ENCODE results near the gene GRIP2. TPM values are rescaled to one million over a fixed set of nuclear protein-coding genes. Genes with fewer than 3 reads are reported as not detected.

Gene GRIP2
- total RNA-seq, 2 donors from 2014 or later = 0.47 to 0.53 TPM

- no peak overlapping the region for H3K27ac ChIP-seq
- H3K27me3 ChIP-seq = no peaks in the 10 kb centered on the region
- H3K36me3 ChIP-seq = no peaks in the 10 kb centered on the region
- TF ChIP-seq, protein P1, sequence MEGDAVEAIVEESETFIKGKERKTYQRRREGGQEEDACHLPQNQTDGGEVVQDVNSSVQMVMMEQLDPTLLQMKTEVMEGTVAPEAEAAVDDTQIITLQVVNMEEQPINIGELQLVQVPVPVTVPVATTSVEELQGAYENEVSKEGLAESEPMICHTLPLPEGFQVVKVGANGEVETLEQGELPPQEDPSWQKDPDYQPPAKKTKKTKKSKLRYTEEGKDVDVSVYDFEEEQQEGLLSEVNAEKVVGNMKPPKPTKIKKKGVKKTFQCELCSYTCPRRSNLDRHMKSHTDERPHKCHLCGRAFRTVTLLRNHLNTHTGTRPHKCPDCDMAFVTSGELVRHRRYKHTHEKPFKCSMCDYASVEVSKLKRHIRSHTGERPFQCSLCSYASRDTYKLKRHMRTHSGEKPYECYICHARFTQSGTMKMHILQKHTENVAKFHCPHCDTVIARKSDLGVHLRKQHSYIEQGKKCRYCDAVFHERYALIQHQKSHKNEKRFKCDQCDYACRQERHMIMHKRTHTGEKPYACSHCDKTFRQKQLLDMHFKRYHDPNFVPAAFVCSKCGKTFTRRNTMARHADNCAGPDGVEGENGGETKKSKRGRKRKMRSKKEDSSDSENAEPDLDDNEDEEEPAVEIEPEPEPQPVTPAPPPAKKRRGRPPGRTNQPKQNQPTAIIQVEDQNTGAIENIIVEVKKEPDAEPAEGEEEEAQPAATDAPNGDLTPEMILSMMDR (IDR thresholded peaks at IDR 0.05) = no peak
- no peak overlapping the region for H3K4me3 ChIP-seq
- no peaks in the 10 kb centered on the region for H3K4me1 ChIP-seq
- H3K9me3 ChIP-seq = no peaks in the 10 kb centered on the region
- no peak overlapping the region for H3K9ac ChIP-seq (ENCODE audit: low read depth in 2 of 2, low read length in 2 of 2)
- DNase-seq = no peak
- intact Hi-C loops (cut with DNase I) = loop anchor here (5.0 kb wide), 1 partner anchor 574 kb away; no protein-coding TSS in a partner anchor
Observed at GRCh38 chr3:14471690-14472089, 68.5 kb downstream of the GRIP2 start.

DNA sequence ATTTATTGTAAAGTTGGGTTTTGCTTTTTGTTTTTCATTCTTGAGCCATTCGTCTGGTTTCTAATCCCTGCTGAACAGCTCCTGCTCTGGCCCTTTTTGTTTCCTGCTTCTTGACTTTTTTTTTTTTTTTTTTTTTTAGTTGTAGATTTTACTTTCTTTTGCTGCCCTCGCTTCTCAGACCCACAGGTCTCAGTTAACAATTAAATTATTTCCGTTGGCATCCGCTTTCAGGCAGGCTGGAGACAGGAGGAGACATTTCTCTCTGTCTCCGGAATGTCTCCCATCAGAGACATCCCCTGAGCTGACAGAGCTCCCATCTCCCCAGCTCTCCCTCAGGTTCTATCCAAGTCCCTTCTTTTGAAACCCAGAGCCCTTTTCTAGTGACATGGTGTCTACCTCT lies 69.1 kb downstream of the GRIP2 start:
- intact Hi-C loops (cut with DNase I) = loop anchor here (5.0 kb wide), 1 partner anchor 574 kb away; no protein-coding TSS in a partner anchor
- H3K9me3 ChIP-seq = no peaks in the 10 kb centered on the region
- no peaks in the 10 kb centered on the region for H3K36me3 ChIP-seq
- no peaks in the 10 kb centered on the region for H3K27me3 ChIP-seq
- no peaks in the 10 kb centered on the region for H3K4me1 ChIP-seq
- H3K9ac ChIP-seq (ENCODE audit: low read depth in 2 of 2, low read length in 2 of 2) = no peak overlapping the region
- no peak for DNase-seq
- no peak overlapping the region for H3K27ac ChIP-seq
- H3K4me3 ChIP-seq = no peak overlapping the region
- TF ChIP-seq, protein P1 (IDR thresholded peaks at IDR 0.05) = no peak

- intact Hi-C loops (cut with DNase I) = loop anchor here (5.0 kb wide), 1 partner anchor 573 kb away; no protein-coding TSS in a partner anchor
- Histone ChIP-seq H3K9ac (ENCODE audit: low read depth in 2 of 2, low read length in 2 of 2) (no peak overlapping the region), H3K9me3 (no peaks in the 10 kb centered on the region), H3K27ac (no peak overlapping the region), H3K4me3 (no peak overlapping the region), H3K36me3 (no peaks in the 10 kb centered on the region), H3K27me3 (no peaks in the 10 kb centered on the region), H3K4me1 (no peaks in the 10 kb centered on the region)
- TF ChIP-seq, protein P1 (IDR thresholded peaks at IDR 0.05) = no peak
- no peak for DNase-seq
Observed at GRCh38 chr3:14470461-14470860, 69.7 kb downstream of the GRIP2 start.

GRCh38 chr3:14468621-14468981 lies 71.5 kb downstream of the GRIP2 start:
- Histone ChIP-seq H3K4me1 (no peaks in the 10 kb centered on the region), H3K9ac (ENCODE audit: low read depth in 2 of 2, low read length in 2 of 2) (no peak overlapping the region), H3K27me3 (no peaks in the 10 kb centered on the region), H3K27ac (no peak overlapping the region), H3K36me3 (no peaks in the 10 kb centered on the region), H3K4me3 (no peak overlapping the region), H3K9me3 (no peaks in the 10 kb centered on the region)
- intact Hi-C loops (cut with DNase I) = loop anchor here (2.0 kb wide), 1 partner anchor 266 kb away; no protein-coding TSS in a partner anchor
- TF ChIP-seq, protein P1 (IDR thresholded peaks at IDR 0.05) = no peak
- no peak for DNase-seq

GRCh38 chr3:14467814-14468620 lies 72.1 kb downstream of the GRIP2 start:
- Histone ChIP-seq H3K4me1 (no peaks in the 10 kb centered on the region), H3K9me3 (no peaks in the 10 kb centered on the region), H3K36me3 (no peaks in the 10 kb centered on the region), H3K4me3 (no peak overlapping the region), H3K27me3 (no peaks in the 10 kb centered on the region), H3K27ac (no peak overlapping the region), H3K9ac (ENCODE audit: low read depth in 2 of 2, low read length in 2 of 2) (no peak overlapping the region)
- peak; percentile 47 for DNase-seq
- TF ChIP-seq, protein P1 (IDR thresholded peaks at IDR 0.05) = peak; percentile 90
- intact Hi-C loops (cut with DNase I) = loop anchor here (2.0 kb wide), 1 partner anchor 265 kb away; no protein-coding TSS in a partner anchor
